ENCODE data around the gene B3GNT5. TPM values are rescaled to one million over a fixed set of nuclear protein-coding genes. Genes with fewer than 3 reads are reported as not detected.

The B3GNT5 gene
- total RNA-seq, 1 experiment from 2014 or later: 0.21 TPM

GRCh38 chr3:183278479-183279088, 25.5 kb downstream of the B3GNT5 start:
- in situ Hi-C loops (cut with HindIII; ENCODE audit: low pct_unique_long_range_greater_than_20kb, low sequenced_read_pairs): no loop called here
- peak; percentile 11 for DNase-seq (ENCODE audit: low read depth, low spot score)

- DNase-seq (ENCODE audit: low read depth, low spot score): peak; percentile 62
- in situ Hi-C loops (cut with HindIII; ENCODE audit: low pct_unique_long_range_greater_than_20kb, low sequenced_read_pairs): no loop called here
Measured at GRCh38 chr3:183279371-183279770, 26.3 kb downstream of the B3GNT5 start.

- no peak for DNase-seq (ENCODE audit: low read depth, low spot score)
- in situ Hi-C loops (cut with HindIII; ENCODE audit: low pct_unique_long_range_greater_than_20kb, low sequenced_read_pairs): no loop called here
Measured at GRCh38 chr3:183281126-183281797, 28.2 kb downstream of the B3GNT5 start.

GRCh38 chr3:183283886-183284285, 30.8 kb downstream of the B3GNT5 start:
- no peak for DNase-seq (ENCODE audit: low read depth, low spot score)
- in situ Hi-C loops (cut with HindIII; ENCODE audit: low pct_unique_long_range_greater_than_20kb, low sequenced_read_pairs): no loop called here

GRCh38 chr3:183284570-183284969, 31.5 kb downstream of the B3GNT5 start:
- in situ Hi-C loops (cut with HindIII; ENCODE audit: low pct_unique_long_range_greater_than_20kb, low sequenced_read_pairs): no loop called here

GRCh38 chr3:183285318-183285717, 32.3 kb downstream of the B3GNT5 start:
- no peak for DNase-seq (ENCODE audit: low read depth, low spot score)
- in situ Hi-C loops (cut with HindIII; ENCODE audit: low pct_unique_long_range_greater_than_20kb, low sequenced_read_pairs): no loop called here

More at GRCh38 chr3:183284570-183284969, 31.5 kb downstream of the B3GNT5 start:
- DNase-seq (ENCODE audit: low read depth, low spot score): no peak

GRCh38 chr3:183285828-183286457, 32.9 kb downstream of the B3GNT5 start:
- peak; percentile 88 for DNase-seq (ENCODE audit: low read depth, low spot score)
- in situ Hi-C loops (cut with HindIII; ENCODE audit: low pct_unique_long_range_greater_than_20kb, low sequenced_read_pairs): no loop called here

GRCh38 chr3:183287301-183287971, 34.4 kb downstream of the B3GNT5 start:
- in situ Hi-C loops (cut with HindIII; ENCODE audit: low pct_unique_long_range_greater_than_20kb, low sequenced_read_pairs): no loop called here
- DNase-seq (ENCODE audit: low read depth, low spot score): no peak

- DNase-seq (ENCODE audit: low read depth, low spot score): no peak
- in situ Hi-C loops (cut with HindIII; ENCODE audit: low pct_unique_long_range_greater_than_20kb, low sequenced_read_pairs): no loop called here
Measured at GRCh38 chr3:183288117-183288516, 35.1 kb downstream of the B3GNT5 start.

- in situ Hi-C loops (cut with HindIII; ENCODE audit: low pct_unique_long_range_greater_than_20kb, low sequenced_read_pairs): no loop called here
Measured at GRCh38 chr3:183290216-183290615, 37.2 kb downstream of the B3GNT5 start.

GRCh38 chr3:183291497-183292031, 38.5 kb downstream of the B3GNT5 start:
- in situ Hi-C loops (cut with HindIII; ENCODE audit: low pct_unique_long_range_greater_than_20kb, low sequenced_read_pairs): no loop called here
- peak; percentile 29 for DNase-seq (ENCODE audit: low read depth, low spot score)

More at GRCh38 chr3:183290216-183290615, 37.2 kb downstream of the B3GNT5 start:
- DNase-seq (ENCODE audit: low read depth, low spot score): no peak

GRCh38 chr3:183293966-183294365, 40.9 kb downstream of the B3GNT5 start:
- in situ Hi-C loops (cut with HindIII; ENCODE audit: low pct_unique_long_range_greater_than_20kb, low sequenced_read_pairs): no loop called here
- no peak for DNase-seq (ENCODE audit: low read depth, low spot score)

- in situ Hi-C loops (cut with HindIII; ENCODE audit: low pct_unique_long_range_greater_than_20kb, low sequenced_read_pairs): no loop called here
- DNase-seq (ENCODE audit: low read depth, low spot score): no peak
Measured at GRCh38 chr3:183295211-183295610, 42.2 kb downstream of the B3GNT5 start.

- in situ Hi-C loops (cut with HindIII; ENCODE audit: low pct_unique_long_range_greater_than_20kb, low sequenced_read_pairs): no loop called here
- no peak for DNase-seq (ENCODE audit: low read depth, low spot score)
Measured at GRCh38 chr3:183296944-183297343, 43.9 kb downstream of the B3GNT5 start.

GRCh38 chr3:183298701-183299153, 45.7 kb downstream of the B3GNT5 start:
- in situ Hi-C loops (cut with HindIII; ENCODE audit: low pct_unique_long_range_greater_than_20kb, low sequenced_read_pairs): no loop called here
- DNase-seq (ENCODE audit: low read depth, low spot score): no peak

GRCh38 chr3:183299976-183300375, 46.9 kb downstream of the B3GNT5 start:
- in situ Hi-C loops (cut with HindIII; ENCODE audit: low pct_unique_long_range_greater_than_20kb, low sequenced_read_pairs): loop anchor here (25.0 kb wide), 1 partner anchor 188 kb away; no protein-coding TSS in a partner anchor
- DNase-seq (ENCODE audit: low read depth, low spot score): no peak

GRCh38 chr3:183300996-183301562, 48.0 kb downstream of the B3GNT5 start:
- in situ Hi-C loops (cut with HindIII; ENCODE audit: low pct_unique_long_range_greater_than_20kb, low sequenced_read_pairs): loop anchor here (25.0 kb wide), 1 partner anchor 189 kb away; no protein-coding TSS in a partner anchor
- DNase-seq (ENCODE audit: low read depth, low spot score): no peak
